Measurements from ENCODE around the gene CBLN2.

Gene CBLN2

GRCh38 chr18:72544092-72544886, at the start of gene CBLN2:
TSS of gene CBLN2 (minus strand) at chr18:72544342. CDS start at chr18:72542160, 2,182 bp downstream.
- DNase-seq (ENCODE audit: low spot score), result peak; percentile 55

GRCh38 chr18:72588360-72588759, 44.2 kb upstream of the CBLN2 start:
- DNase-seq (ENCODE audit: low spot score), result no peak

GRCh38 chr18:72584787-72585186, 40.6 kb upstream of the CBLN2 start:
- DNase-seq (ENCODE audit: low spot score), result no peak

GRCh38 chr18:72581976-72582375, 37.8 kb upstream of the CBLN2 start:
- DNase-seq (ENCODE audit: low spot score), result no peak

GRCh38 chr18:72572896-72573295, 28.8 kb upstream of the CBLN2 start:
- DNase-seq (ENCODE audit: low spot score), result no peak

GRCh38 chr18:72566290-72566689, 22.1 kb upstream of the CBLN2 start:
- no peak for DNase-seq (ENCODE audit: low spot score)

- no peak for DNase-seq (ENCODE audit: low spot score)
Measured at GRCh38 chr18:72555968-72556367, 11.8 kb upstream of the CBLN2 start.

GRCh38 chr18:72555101-72555500, 11.0 kb upstream of the CBLN2 start:
- no peak for DNase-seq (ENCODE audit: low spot score)

GRCh38 chr18:72543357-72544055, 636 bp downstream of the CBLN2 start:
- DNase-seq (ENCODE audit: low spot score), result no peak

GRCh38 chr18:72542984-72543356, 1.2 kb downstream of the CBLN2 start:
- DNase-seq (ENCODE audit: low spot score), result no peak

GRCh38 chr18:72542342-72542741, 1.8 kb downstream of the CBLN2 start:
- no peak for DNase-seq (ENCODE audit: low spot score)

- no peak for DNase-seq (ENCODE audit: low spot score)
Measured at GRCh38 chr18:72541871-72542332, 2.2 kb downstream of the CBLN2 start.

- no peak for DNase-seq (ENCODE audit: low spot score)
Measured at GRCh38 chr18:72539901-72540300, 4.2 kb downstream of the CBLN2 start.

- peak; percentile 56 for DNase-seq (ENCODE audit: low spot score)
Measured at GRCh38 chr18:72530622-72531021, 13.5 kb downstream of the CBLN2 start.

GRCh38 chr18:72504866-72505265, 39.3 kb downstream of the CBLN2 start:
- DNase-seq (ENCODE audit: low spot score), result no peak

- no peak for DNase-seq (ENCODE audit: low spot score)
Measured at GRCh38 chr18:72502671-72503431, 41.3 kb downstream of the CBLN2 start.

- DNase-seq (ENCODE audit: low spot score), result no peak
Measured at GRCh38 chr18:72492497-72492896, 51.6 kb downstream of the CBLN2 start.

Measured in pons (tissue), 1 donor.